ENCODE data around the gene LGALSL. TPM values are rescaled to one million over a fixed set of nuclear protein-coding genes. Genes with fewer than 3 reads are reported as not detected.

Gene LGALSL
- total RNA-seq, 1 donor from 2014 or later: 22.6 TPM

DNA sequence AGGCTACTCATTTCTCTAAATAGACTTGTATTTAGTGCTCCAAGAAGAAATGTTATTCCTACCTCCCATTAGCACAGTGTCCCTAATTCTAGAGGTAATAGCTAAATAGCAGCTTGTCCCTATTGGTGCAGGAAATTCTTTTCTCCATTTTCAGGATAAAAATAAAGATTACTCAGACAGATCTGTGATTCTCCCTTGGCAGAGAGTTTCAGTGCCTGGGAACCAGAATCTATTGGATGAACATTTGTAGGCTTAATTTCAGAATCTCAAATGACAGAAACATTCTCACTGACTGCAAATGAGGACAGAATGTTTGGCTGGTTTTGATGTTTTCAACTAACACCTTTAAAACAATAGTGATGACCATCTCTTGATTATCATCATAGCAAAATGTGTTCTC, 33.3 kb upstream of the LGALSL start:
- Mint-ChIP-seq H3K27me3 (no peaks in the 10 kb centered on the region), H3K4me3 (ENCODE audit: low read depth) (no peak overlapping the region), H3K36me3 (ENCODE audit: insufficient read depth) (no peaks in the 10 kb centered on the region), H3K9me3 (ENCODE audit: low read depth) (no peaks in the 10 kb centered on the region), H3K27ac (no peak overlapping the region), H3K4me1 (ENCODE audit: low read depth) (peaks cover 3% of the 10 kb centered on the region)
- TF ChIP-seq, protein P1, sequence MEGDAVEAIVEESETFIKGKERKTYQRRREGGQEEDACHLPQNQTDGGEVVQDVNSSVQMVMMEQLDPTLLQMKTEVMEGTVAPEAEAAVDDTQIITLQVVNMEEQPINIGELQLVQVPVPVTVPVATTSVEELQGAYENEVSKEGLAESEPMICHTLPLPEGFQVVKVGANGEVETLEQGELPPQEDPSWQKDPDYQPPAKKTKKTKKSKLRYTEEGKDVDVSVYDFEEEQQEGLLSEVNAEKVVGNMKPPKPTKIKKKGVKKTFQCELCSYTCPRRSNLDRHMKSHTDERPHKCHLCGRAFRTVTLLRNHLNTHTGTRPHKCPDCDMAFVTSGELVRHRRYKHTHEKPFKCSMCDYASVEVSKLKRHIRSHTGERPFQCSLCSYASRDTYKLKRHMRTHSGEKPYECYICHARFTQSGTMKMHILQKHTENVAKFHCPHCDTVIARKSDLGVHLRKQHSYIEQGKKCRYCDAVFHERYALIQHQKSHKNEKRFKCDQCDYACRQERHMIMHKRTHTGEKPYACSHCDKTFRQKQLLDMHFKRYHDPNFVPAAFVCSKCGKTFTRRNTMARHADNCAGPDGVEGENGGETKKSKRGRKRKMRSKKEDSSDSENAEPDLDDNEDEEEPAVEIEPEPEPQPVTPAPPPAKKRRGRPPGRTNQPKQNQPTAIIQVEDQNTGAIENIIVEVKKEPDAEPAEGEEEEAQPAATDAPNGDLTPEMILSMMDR (IDR thresholded peaks at IDR 0.05; ENCODE audit: unreplicated experiment): no peak
- DNase-seq (ENCODE audit: low spot score, unreplicated experiment): no peak

DNA sequence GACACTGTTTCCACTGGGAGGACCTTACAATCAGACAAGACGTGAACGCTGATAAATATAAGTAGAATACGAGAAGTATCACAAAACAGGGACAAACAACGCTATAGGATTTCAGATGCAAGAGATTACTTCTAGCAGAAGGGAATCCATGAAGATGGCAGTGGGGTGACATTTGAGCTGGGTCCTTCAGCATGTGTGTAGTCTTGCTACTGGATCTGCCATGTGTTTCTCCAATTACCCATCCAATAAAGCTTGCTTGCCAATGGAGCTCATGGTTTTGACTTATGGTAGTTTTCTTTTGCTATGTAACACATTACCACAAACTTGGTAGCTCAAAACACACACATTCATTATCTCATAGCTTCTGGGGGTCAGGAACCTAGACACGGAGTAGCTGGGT, 32.8 kb upstream of the LGALSL start:
- H3K27ac Mint-ChIP-seq: no peak overlapping the region
- no peak for DNase-seq (ENCODE audit: low spot score, unreplicated experiment)
- no peaks in the 10 kb centered on the region for H3K27me3 Mint-ChIP-seq
- TF ChIP-seq, protein P1 (IDR thresholded peaks at IDR 0.05; ENCODE audit: unreplicated experiment): no peak
- no peaks in the 10 kb centered on the region for H3K9me3 Mint-ChIP-seq (ENCODE audit: low read depth)
- peaks cover 9% of the 10 kb centered on the region for H3K4me1 Mint-ChIP-seq (ENCODE audit: low read depth)
- no peaks in the 10 kb centered on the region for H3K36me3 Mint-ChIP-seq (ENCODE audit: insufficient read depth)
- no peak overlapping the region for H3K4me3 Mint-ChIP-seq (ENCODE audit: low read depth)

DNA sequence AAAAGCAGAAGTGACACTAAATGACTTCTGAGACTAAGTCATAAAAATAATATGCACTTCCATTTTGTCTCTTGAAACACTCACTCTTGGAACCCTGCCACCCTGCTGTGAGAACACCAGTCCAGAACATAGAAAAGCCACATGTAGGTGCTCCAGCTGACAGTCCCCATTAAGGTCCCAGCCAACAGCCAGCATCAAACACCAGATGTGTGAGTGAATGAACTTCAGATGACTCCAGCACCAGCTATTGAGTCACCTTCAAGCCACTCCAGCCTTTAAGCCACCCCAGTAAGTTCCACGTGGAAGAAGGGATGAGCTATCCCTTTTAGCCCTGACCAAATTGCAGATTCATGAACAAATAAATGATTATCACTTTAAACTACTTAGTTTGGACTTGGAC, 31.5 kb upstream of the LGALSL start:
- no peak for DNase-seq (ENCODE audit: low spot score, unreplicated experiment)
- H3K4me3 Mint-ChIP-seq (ENCODE audit: low read depth): no peak overlapping the region
- no peaks in the 10 kb centered on the region for H3K27me3 Mint-ChIP-seq
- peaks cover 8% of the 10 kb centered on the region for H3K4me1 Mint-ChIP-seq (ENCODE audit: low read depth)
- no peak overlapping the region for H3K27ac Mint-ChIP-seq
- H3K36me3 Mint-ChIP-seq (ENCODE audit: insufficient read depth): no peaks in the 10 kb centered on the region
- TF ChIP-seq, protein P1 (IDR thresholded peaks at IDR 0.05; ENCODE audit: unreplicated experiment): no peak
- H3K9me3 Mint-ChIP-seq (ENCODE audit: low read depth): no peaks in the 10 kb centered on the region

DNA sequence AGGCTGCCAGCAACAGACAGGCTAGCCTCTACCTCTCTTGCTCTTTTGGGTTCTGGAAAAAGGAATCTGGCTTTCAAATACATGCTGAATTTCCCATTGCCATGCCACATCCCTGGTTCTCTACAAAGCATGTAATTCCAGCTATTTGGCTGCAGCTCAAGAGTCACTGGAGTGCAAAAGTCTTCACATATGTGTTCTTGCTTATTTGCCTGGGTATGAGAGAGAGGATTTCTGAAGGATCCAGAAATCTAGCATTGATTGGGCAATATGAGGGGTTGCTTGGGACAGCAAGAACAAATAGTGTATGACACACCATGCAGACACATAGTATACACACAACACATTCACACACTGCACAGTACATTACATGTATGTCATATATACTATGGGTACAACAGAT, 30.7 kb upstream of the LGALSL start:
- no peak for DNase-seq (ENCODE audit: low spot score, unreplicated experiment)
- TF ChIP-seq, protein P1 (IDR thresholded peaks at IDR 0.05; ENCODE audit: unreplicated experiment): no peak
- Mint-ChIP-seq H3K36me3 (ENCODE audit: insufficient read depth) (no peaks in the 10 kb centered on the region), H3K4me1 (ENCODE audit: low read depth) (peaks cover 8% of the 10 kb centered on the region), H3K27me3 (no peaks in the 10 kb centered on the region), H3K9me3 (ENCODE audit: low read depth) (no peaks in the 10 kb centered on the region), H3K4me3 (ENCODE audit: low read depth) (no peak overlapping the region), H3K27ac (no peak overlapping the region)

DNA sequence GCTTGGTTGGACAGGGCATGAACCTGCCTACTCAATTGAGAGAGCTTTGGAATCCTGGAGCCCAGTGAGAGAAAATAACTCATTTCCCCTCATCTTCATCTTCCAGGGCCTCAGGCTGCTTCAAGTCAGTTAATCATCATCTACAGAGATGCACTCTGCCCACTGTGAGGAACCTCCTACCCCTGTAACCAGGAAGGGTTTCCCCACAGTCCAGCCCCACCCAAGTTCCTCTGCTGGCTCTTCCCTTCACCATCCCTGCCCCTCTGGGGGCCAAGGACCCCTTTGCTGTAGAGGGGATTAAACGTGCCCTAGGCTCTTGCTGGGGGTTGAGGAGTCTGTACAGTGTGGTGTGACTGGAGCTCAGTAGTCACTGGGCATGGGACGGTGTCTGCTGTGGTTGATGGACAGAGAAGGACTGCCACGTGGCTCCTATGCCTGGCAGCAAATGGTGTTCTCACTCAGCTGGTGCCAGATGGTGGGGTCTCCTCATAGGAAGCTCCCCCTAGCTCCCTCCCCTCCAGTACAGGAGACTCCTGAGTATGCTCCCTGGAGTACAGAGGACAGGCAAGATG, 29.5 kb upstream of the LGALSL start:
- H3K4me1 Mint-ChIP-seq (ENCODE audit: low read depth): peaks cover 8% of the 10 kb centered on the region
- H3K4me3 Mint-ChIP-seq (ENCODE audit: low read depth): no peak overlapping the region
- H3K36me3 Mint-ChIP-seq (ENCODE audit: insufficient read depth): no peaks in the 10 kb centered on the region
- no peak overlapping the region for H3K27ac Mint-ChIP-seq
- H3K9me3 Mint-ChIP-seq (ENCODE audit: low read depth): no peaks in the 10 kb centered on the region
- TF ChIP-seq, protein P1 (IDR thresholded peaks at IDR 0.05; ENCODE audit: unreplicated experiment): no peak
- DNase-seq (ENCODE audit: low spot score, unreplicated experiment): no peak
- no peaks in the 10 kb centered on the region for H3K27me3 Mint-ChIP-seq
